ENCODE data around the gene PHLDB2. TPM values are rescaled to one million over a fixed set of nuclear protein-coding genes. Genes with fewer than 3 reads are reported as not detected.

The PHLDB2 gene
- total and polyA plus RNA-seq, 2 of the 8 experiments (the other 6 are each of a cell fraction or from before 2014, with no cell fraction given), result 5.8 to 22.6 TPM

- TF ChIP-seq MAX (IDR thresholded peaks at IDR 0.05), result no peak
Observed at GRCh38 chr3:111947231-111947630, 88.2 kb downstream of the PHLDB2 start (continued).

All from H1 (cell line).